ENCODE data around the gene KCNIP1. TPM values are rescaled to one million over a fixed set of nuclear protein-coding genes. Genes with fewer than 3 reads are reported as not detected.

Gene KCNIP1
- total RNA-seq, 1 experiment from 2014 or later: not detected

- POLR2A ChIA-PET: no interaction called here
- intact Hi-C loops (cut with micrococcal nuclease): no loop called here
These were observed 21.3 kb upstream of the KCNIP1 start for GRCh38 chr5:170482511-170482910.

More at GRCh38 chr5:170482511-170482910, 21.3 kb upstream of the KCNIP1 start:
- no peak overlapping the region for H3K4me3 ChIP-seq (replicated peaks in 1 of 2; ENCODE audit: low read depth in 1 of 2, low read length in 2 of 2)
- H3K27me3 ChIP-seq (ENCODE audit: insufficient read depth, low read length): no peaks in the 10 kb centered on the region
- no peaks in the 10 kb centered on the region for H3K79me2 ChIP-seq (ENCODE audit: insufficient read depth, low read length)
- H3K4me2 ChIP-seq (ENCODE audit: low read length): no peak overlapping the region
- ATAC-seq (no peak), DNase-seq (ENCODE audit: low read depth, low spot score) (no peak)
- H2AFZ ChIP-seq (ENCODE audit: low read depth, low read length, poor library complexity, severe bottlenecking): no peak overlapping the region
- no peak overlapping the region for H3K9ac ChIP-seq (ENCODE audit: low read length)
- no peaks in the 10 kb centered on the region for H3K9me2 ChIP-seq (ENCODE audit: insufficient read depth)
- ChIA-PET CTCF (no interaction called here), RAD21 (ENCODE audit: low non-redundant PET in 1 of 2, low total read pairs in 2 of 2, uncharacterized antibody in 2 of 2, unreplicated experiment in 2 of 2) (no interaction called here)
- TF ChIP-seq CTCF (IDR thresholded peaks at IDR 0.05 in 2 of 3, conservative IDR thresholded peaks at IDR 0.05 in 1 of 3; ENCODE audit: borderline replicate concordance in 1 of 3, insufficient read depth in 1 of 3, low read depth in 2 of 3, low read length in 2 of 3) (no peak), EZH2phosphoT487 (IDR thresholded peaks at IDR 0.05; ENCODE audit: borderline replicate concordance) (no peak), ZBTB33 (IDR thresholded peaks at IDR 0.05; ENCODE audit: extremely low read depth, insufficient replicate concordance, low read length) (no peak), REST (IDR thresholded peaks at IDR 0.05; ENCODE audit: low read depth) (no peak), SP1 (IDR thresholded peaks at IDR 0.05; ENCODE audit: low read depth) (no peak), POLR2AphosphoS5 (IDR thresholded peaks at IDR 0.05; ENCODE audit: low read depth, low read length) (no peak), POLR2A (IDR thresholded peaks at IDR 0.05; ENCODE audit: borderline replicate concordance, extremely low read depth, insufficient read depth, insufficient read length) (no peak), CEBPB (IDR thresholded peaks at IDR 0.05; ENCODE audit: low read depth) (no peak), MAX (IDR thresholded peaks at IDR 0.05) (no peak), SRF (IDR thresholded peaks at IDR 0.05; ENCODE audit: low read depth) (no peak), RAD21 (IDR thresholded peaks at IDR 0.05; ENCODE audit: low read depth) (no peak), ZNF274 (IDR thresholded peaks at IDR 0.05; ENCODE audit: low read depth, low read length) (no peak), ATF3 (IDR thresholded peaks at IDR 0.05) (no peak), SIN3A (IDR thresholded peaks at IDR 0.05; ENCODE audit: low read depth) (no peak)
- peaks cover 0 to 13% of the 10 kb centered on the region in 2 experiments; a peak in 3 of 4 replicates for H3K4me1 ChIP-seq (ENCODE audit: control insufficient read depth in 1 of 2, insufficient read depth in 2 of 2, low read length in 2 of 2)
- H3K36me3 ChIP-seq (ENCODE audit: control insufficient read depth in 1 of 2, insufficient read depth in 2 of 2, low read length in 2 of 2): no peaks in the 10 kb centered on the region
- no peak overlapping the region for H3K27ac ChIP-seq (ENCODE audit: low read depth, low read length)
- BruUV-seq (replicated peaks): no TSS peak
- H4K20me1 ChIP-seq (ENCODE audit: insufficient read depth): no peaks in the 10 kb centered on the region
- H3K9me3 ChIP-seq (ENCODE audit: control insufficient read depth in 1 of 2, insufficient read depth in 1 of 2, low read depth in 1 of 2, low read length in 2 of 2): no peaks in the 10 kb centered on the region
